Epithelial cell of alveolus of lung (primary cell): ENCODE results near the gene GPR149. TPM values are rescaled to one million over a fixed set of nuclear protein-coding genes. Genes with fewer than 3 reads are reported as not detected.

Source experiments
- total RNA-seq: library from RNA; depleted of rRNA; stranded (reverse); fragments of >200 nt; gene quantifications from 2 replicates; pipeline ENCODE4 v1.2.1, GENCODE V29; 2015

The GPR149 gene, protein sequence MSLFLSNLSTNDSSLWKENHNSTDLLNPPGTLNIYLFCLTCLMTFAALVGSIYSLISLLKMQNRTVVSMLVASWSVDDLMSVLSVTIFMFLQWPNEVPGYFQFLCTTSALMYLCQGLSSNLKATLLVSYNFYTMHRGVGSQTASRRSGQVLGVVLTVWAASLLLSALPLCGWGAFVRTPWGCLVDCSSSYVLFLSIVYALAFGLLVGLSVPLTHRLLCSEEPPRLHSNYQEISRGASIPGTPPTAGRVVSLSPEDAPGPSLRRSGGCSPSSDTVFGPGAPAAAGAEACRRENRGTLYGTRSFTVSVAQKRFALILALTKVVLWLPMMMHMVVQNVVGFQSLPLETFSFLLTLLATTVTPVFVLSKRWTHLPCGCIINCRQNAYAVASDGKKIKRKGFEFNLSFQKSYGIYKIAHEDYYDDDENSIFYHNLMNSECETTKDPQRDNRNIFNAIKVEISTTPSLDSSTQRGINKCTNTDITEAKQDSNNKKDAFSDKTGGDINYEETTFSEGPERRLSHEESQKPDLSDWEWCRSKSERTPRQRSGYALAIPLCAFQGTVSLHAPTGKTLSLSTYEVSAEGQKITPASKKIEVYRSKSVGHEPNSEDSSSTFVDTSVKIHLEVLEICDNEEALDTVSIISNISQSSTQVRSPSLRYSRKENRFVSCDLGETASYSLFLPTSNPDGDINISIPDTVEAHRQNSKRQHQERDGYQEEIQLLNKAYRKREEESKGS
- not detected in 2 replicates for total RNA-seq

DNA sequence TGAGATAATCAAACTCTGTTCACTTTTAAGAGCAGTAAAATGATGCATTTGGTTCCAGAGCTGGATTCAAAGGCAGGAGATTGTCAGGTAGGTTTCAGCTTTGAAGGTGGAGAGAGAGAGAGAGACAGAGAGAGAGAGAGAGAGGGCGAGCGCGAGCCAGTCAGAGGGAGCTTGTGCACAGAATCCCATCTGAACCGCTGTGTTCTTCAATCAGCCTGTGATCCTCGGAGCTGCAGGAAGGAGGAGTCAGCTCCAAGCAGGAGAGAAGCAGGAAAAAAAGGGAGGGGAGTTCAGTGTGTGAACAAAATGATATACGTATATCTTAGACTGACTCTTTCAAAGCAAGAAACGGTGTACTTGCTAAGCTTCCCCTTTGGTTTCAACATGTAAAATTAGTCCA is at the start of gene GPR149:
Gene GPR149, minus strand, starts transcription at position 177 of the 400 bp plus-strand sequence. CDS start 575 bp downstream, outside the sequence.

DNA sequence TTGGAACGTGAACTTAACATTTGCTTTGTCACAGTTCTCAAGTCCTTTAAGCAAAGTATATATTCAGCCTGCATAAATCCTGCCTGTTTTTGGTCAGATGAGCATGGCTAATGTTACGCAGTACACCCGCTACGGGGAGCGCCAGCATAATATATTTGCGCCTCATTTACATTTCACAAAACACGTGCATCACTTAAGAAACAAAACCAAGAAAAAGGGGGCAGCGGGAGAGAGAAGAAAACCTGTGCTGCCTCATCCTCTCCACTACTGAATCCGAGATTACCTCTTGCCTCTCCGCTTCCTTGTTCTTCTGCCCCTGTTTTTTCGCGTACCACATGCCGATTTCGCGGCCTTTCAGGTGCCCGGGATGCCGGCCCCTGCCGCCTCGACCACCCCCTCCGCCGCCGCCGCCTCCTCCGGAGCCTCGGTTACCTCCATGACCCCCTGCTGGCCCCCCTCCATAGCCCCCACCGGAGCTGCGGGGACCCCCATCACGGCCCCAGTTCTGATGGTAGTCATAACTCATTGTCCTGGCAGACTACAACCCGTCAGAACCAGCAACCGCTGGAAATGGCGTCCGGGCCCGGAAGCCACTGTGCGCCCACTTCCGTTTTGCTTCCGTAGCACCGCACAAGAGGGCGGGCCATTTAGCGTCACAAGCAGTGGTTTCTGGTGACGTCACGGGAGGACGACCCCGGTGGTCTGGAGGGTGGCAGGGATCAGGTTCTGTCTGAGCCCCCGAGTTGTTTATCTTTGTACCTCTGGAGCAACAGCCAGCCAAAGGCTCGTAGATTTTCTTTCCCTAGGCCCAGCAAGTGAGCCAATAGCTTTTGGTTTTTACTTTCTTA is 105.9 kb downstream of the GPR149 start, which contains the start of gene DHX36:
Gene DHX36, minus strand, starts transcription at position 597 of the 848 bp plus-strand sequence. Its CDS starts 71 bp downstream, at position 526.

Other genes starting within 250 kb of the GPR149 start
- gene DHX36, start 105.7 kb downstream of the GPR149 start, total RNA-seq = 22.0 and 33.5 TPM in 2 replicates